GM21515 (cell line): ENCODE data around the gene LAIR2.
A peak's percentile ranks its signal among the peaks of the same experiment; 100 is the strongest.

Experiments used
- ATAC-seq: cut with Tn5 transposase; IDR thresholded peaks from one replicate; pipeline ENCODE4 v1.9.1; 2021; ENCODE audit not compliant: unreplicated experiment

The LAIR2 gene, protein sequence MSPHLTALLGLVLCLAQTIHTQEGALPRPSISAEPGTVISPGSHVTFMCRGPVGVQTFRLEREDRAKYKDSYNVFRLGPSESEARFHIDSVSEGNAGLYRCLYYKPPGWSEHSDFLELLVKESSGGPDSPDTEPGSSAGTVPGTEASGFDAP

GRCh38 chr19:54502518-54503048, at the start of gene LAIR2:
TSS of gene LAIR2 (plus strand) at chr19:54502831. CDS start at chr19:54502919, 88 bp downstream.
- ATAC-seq, result no peak

DNA sequence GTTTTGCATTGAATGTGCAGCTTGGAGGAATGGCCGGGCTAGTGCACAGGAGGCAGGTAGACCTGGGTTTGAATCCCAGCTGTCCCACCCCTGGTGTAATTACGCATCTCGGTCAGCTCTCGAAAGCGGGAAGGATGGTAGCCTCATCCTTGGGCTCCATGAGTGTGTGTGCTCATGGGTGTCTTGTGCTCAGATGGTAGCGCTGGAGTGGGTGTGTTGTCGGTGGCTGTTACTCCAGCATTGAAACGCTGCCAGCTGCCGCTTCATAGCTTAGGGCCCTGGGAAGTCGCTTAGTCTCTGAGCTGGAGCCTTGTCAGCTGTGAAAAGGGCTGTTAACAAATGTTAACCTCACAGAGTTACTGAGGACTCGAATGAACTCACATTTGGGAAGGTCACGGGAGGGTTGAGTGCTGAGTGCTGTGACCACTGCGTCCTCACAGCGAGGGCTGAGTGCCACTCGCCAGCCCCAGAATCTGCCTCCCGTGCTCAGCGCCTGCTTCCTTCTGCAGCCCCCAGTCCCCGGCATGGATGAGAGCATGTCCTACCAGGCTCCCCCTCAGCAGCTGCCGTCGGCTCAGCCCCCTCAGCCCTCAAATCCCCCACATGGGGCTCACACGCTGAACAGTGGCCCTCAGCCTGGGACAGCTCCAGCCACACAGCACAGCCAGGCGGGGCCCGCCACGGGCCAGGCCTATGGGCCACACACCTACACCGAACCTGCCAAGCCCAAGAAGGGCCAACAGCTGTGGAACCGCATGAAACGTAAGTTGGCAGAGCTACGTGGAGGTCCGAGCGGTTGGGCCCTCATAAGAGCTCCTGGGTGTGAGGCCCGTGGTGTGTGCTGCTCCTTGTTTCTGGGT, 48.5 kb upstream of the LAIR2 start:
- no peak for ATAC-seq

GRCh38 chr19:54454781-54455675, 47.6 kb upstream of the LAIR2 start:
- ATAC-seq, result no peak

DNA sequence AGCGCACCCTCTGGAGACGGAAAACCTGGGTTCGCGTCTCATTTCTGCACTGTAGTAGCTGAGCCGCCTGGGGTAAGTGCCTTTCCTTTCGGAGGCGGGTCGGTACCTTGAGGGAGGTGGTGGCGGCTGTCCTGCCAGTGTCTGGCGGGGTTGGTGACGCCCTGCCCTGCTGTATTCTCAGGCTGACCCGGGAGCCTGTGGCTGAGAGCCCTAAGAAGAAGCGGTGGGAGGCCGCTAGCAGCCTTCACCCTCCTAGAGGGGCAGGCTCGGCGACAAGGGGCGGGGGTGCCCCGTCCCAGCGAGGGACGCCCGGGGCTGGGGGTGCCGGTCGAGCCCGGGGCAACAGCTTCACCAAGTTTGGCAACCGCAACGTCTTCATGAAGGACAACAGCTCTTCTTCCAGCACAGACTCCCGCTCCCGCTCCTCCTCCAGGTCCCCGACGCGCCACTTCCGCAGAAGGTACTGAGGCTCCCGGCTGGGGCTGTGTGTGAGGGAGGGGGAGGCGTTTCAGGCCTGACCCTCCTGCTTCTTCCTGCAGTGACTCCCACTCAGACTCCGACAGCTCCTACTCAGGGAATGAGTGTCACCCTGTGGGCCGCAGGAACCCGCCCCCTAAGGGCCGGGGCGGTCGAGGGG, 46.7 kb upstream of the LAIR2 start:
- no peak for ATAC-seq

- ATAC-seq, result no peak
Observed at GRCh38 chr19:54456423-54457373, 45.9 kb upstream of the LAIR2 start.

GRCh38 chr19:54457773-54458647, 44.6 kb upstream of the LAIR2 start:
- no peak for ATAC-seq

GRCh38 chr19:54458648-54459281, 43.9 kb upstream of the LAIR2 start:
- ATAC-seq, result no peak

DNA sequence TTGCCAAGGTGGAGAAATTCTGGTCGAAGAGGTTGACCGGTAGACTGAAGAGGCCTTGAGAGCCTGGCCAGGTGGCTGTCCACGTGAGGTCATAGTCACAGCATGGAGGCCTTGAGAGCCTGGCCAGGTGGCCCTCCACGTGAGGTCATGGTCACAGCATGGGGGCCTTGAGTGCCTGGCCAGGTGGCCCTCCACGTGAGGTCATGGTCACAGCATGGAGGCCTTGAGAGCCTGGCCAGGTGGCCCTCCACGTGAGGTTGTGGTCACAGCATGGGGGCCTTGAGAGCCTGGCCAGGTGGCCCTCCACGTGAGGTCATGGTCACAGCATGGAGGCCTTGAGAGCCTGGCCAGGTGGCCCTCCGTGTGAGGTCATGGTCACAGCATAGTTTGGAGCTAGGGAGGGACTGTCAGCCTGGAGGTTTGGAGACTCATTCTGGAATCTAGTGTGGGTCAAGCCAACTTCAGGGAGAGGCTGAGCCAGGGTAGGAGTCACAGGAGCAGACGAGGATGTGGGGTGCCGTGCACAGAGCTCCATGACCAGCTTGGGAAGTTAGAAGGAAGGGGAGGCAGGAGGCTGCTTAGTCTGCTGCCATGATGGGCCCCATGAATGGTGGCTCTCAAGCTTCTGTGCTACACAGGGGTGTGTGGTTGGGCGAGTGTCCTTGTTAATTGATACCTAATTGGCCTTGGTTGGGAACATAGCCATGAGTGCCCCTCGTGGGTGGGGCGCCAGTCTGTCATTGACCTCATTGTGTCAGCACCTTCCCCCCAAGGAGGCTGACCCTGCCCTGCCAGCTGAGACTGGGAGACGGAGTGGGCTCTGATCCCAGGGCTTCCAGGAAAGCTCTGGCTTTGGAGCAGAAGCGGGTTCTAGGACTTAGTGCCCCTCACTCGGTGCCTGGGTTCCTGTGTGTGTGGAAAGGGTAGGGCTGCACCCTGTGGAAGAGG, 43.1 kb upstream of the LAIR2 start:
- no peak for ATAC-seq

DNA sequence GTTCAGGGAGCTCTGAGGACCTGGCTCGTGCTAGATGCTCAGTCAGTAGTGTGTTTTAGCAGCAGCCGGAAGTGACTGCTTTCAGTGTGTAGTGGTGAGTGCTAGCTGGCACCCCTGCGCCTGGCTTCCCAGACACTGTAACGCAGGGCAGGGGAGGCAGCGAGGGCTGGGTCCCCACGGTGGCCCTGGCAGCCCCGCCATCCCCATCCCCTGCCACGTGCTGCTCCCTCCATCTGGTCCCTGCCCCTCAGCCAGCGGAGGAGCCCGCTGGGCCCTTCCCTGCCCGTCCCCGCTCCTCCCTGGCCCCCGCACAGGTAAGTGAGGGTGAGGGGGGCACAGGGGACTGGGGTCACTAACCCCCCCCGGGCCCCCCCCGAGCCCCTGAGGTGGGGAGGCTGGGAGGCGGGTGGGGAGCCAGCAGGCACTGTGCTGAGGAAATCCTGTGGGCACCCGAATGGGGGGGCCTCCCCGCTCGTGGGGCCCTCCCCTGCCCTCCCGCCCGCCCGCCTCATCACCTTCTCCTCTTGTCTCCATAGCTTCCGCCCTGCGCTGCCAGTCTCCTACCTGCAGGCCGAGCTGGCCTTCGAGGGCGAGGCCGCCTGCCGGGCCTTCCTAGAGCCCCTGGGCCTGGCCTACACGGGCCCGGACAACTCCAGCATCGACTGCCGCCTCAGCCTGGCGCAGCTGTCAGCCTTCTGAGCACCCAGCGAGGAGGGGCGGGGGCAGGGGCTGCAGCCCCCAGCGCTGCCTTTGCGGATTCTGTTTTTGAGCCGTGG, 42.2 kb upstream of the LAIR2 start:
- ATAC-seq, result no peak

DNA sequence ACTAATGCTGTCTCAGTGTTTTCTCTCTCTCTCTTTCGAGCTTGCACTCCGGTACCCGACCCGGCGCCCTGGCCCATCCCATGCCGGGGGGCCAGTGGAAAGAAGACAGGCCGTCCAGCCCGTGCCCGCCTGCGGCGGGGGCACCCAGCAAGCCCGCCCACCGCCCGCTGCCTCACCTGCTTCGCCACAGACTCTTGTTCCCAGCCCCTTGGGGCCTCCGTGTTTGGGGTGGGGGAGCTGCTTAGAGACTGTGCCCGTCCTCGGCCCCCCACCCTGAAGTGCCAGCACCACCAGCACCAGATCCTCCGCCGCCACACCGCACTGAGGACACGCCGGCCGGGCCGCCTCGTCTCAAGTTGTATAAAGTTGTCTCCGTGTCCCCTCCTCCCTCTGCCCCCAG, 41.4 kb upstream of the LAIR2 start:
- no peak for ATAC-seq

DNA sequence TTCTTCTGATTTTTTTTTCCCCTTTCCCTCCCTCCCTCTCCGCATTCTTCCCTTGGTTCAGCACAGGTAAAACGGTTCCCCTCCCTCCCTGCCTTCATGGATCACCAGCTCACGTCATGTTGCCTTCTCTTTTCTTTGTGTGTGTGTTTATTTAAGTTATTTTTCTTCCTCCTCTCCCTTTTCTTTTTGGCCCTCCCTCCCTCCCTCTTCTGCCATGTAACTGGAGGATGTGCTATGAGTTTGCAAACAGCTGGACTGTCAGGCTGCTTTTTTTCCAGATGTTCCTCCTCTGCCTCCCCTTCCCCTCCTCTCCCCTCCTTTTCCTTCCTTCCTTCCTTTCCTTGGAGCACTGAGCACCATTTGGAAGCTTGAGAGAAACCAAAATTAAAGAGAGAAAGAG, 41.0 kb upstream of the LAIR2 start:
- no peak for ATAC-seq

DNA sequence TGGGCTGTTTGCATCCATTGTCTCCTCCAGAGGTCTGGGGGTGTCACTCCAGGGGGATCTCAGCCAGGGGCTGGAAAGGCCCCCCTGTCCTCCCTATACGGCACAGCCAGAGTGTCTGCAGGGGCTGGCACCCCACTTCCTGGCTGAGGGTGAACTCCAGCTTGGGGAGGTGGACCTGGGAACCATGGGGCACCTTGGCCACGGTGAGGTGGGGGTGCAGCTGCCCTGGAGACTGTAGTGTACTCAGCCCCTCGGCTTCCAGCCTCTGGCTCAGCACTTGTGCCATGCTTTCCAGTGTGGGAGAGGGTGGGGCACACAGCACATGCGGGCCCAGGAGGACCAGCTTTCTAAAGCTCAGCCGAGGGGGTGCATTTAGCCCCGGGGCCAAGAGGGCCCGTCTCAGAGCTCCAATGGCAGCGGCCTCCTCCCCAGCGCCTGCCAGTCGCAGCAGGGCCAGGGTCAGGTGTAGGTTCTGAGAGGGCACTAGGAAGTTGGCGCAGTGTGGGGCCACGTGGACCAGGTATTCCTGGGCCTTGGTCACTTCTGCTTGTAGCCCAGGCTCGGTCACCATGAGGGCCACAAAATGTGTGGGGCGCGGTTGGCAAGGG, 40.5 kb upstream of the LAIR2 start:
- no peak for ATAC-seq

DNA sequence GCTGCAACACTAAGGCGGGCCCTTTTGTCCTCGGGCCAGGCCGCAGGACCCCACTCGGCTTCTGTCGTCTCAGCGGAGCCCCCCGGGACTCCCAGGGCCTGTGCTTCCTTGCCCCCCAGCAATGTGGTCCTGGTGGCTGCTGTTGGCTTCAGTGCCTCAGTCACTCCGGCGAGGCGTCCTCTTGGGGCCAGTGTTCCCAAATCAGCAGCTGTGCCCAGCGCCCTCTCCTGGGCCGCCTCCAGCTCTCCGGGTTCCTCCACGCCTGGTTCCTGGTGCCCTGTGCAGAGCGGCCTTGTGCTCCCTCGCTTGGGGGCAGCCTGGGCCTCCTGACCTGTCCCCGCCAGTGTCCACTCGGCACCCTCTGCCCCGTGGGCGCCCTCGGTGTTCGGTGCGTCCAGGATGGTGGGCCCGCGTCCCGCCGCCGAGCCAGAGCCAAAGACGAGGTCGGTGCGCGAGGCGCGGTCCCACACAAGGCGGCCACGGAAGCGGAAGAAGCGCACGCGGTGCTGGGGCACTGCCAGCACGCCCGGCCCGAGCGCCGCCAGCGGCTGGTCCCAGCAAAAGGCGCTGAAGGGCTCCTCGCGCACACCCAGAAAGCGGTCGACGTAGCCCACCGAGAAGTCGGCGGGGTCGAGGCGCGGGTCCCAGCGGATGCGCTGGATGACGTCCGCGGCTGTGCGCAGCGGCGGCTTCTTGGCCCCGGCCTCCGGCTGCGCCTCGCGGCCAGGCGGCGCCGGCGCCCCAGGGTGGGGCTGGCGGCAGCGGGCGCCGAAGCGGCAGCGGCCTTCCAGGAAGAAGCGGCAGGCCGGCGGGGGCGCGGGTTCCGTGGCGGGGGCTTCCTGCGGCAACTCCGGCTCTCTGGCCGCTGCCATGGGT, 39.7 kb upstream of the LAIR2 start:
- peak; percentile 13 for ATAC-seq

DNA sequence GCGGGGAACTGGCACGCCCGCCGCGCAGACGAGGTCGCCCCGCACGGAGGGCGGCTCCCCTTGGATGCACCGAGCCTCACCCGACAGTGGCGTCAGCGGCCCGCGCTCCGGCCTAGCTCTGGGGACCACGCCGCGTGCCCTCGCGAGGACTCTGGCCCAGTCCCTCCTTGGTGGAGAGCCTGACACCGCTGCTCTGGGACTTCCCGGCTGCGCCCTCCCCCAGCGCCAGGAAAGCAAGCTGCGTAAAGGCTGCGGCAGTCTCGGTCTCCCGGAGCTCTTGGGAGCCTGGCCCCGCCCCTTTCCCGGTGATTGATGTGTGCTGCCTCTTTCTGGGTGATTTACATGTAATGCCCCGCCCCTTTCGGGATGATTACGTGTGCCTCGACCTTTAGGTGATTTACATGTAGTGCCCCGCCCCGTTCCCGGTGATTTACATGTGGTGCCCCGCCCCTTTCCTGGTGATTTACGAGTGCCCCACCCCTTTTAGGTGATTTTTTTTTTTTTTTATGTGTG, 39.0 kb upstream of the LAIR2 start, which contains the start of gene LENG9:
Gene LENG9 (minus strand): TSS at position 248 of the 513 bp plus-strand sequence. CDS start 252 bp downstream, outside the sequence.
- peak; percentile 57 for ATAC-seq
